ENCODE measurements around the gene GBX1.

GRCh38 chr7:151175047-151175792, 7.7 kb upstream of the GBX1 start:
- no peak for TF ChIP-seq PRDM15 (CRISPR knock-in tag; IDR thresholded peaks at IDR 0.05)
- TF ChIP-seq CTCF (IDR thresholded peaks at IDR 0.05): no peak
- TF ChIP-seq MAX (CRISPR knock-in tag; IDR thresholded peaks at IDR 0.05): no peak
- TF ChIP-seq, protein P1, sequence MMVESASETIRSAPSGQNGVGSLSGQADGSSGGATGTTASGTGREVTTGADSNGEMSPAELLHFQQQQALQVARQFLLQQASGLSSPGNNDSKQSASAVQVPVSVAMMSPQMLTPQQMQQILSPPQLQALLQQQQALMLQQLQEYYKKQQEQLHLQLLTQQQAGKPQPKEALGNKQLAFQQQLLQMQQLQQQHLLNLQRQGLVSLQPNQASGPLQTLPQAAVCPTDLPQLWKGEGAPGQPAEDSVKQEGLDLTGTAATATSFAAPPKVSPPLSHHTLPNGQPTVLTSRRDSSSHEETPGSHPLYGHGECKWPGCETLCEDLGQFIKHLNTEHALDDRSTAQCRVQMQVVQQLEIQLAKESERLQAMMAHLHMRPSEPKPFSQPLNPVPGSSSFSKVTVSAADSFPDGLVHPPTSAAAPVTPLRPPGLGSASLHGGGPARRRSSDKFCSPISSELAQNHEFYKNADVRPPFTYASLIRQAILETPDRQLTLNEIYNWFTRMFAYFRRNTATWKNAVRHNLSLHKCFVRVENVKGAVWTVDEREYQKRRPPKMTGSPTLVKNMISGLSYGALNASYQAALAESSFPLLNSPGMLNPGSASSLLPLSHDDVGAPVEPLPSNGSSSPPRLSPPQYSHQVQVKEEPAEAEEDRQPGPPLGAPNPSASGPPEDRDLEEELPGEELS (CRISPR knock-in tag; IDR thresholded peaks at IDR 0.05): no peak
- no peak for TF ChIP-seq NFE2L1 (CRISPR knock-in tag; IDR thresholded peaks at IDR 0.05)
- TF ChIP-seq, protein P2, sequence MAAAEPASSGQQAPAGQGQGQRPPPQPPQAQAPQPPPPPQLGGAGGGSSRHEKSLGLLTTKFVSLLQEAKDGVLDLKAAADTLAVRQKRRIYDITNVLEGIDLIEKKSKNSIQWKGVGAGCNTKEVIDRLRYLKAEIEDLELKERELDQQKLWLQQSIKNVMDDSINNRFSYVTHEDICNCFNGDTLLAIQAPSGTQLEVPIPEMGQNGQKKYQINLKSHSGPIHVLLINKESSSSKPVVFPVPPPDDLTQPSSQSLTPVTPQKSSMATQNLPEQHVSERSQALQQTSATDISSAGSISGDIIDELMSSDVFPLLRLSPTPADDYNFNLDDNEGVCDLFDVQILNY (CRISPR knock-in tag; IDR thresholded peaks at IDR 0.05): no peak
- TF ChIP-seq USF1 (CRISPR knock-in tag; IDR thresholded peaks at IDR 0.05): no peak
